HG02571 (cell line): ENCODE data around the gene MS4A4E.
"Not testable (repeated sequence)": the region's sequence is repeated elsewhere in the genome, so short reads cannot be mapped to it uniquely, and the experiment has no call there.

Source experiments
- ATAC-seq: cut with Tn5 transposase; IDR thresholded peaks from one replicate; pipeline ENCODE4 v1.9.1; 2021; ENCODE audit warnings: mild to moderate bottlenecking, moderate library complexity; ENCODE audit not compliant: unreplicated experiment

Gene MS4A4E

DNA sequence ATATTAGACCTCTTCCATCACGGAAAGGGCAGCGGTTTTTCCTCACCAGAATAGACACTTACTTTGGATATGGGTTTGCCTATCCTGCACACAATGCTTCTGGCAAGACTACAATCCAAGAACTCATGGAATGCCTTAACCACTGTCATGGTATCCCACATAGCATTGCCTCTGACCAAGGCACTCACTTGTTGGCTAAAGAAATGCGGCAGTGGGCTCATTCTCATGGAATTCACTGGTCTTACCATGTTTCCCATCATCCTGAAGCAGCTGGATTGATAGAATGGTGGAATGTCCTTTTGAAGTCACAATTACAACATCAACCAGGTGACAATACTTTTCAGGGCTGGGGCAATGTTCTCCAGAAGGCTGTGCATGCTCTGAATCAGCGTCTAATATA, 20.8 kb downstream of the MS4A4E start:
- no peak for ATAC-seq

DNA sequence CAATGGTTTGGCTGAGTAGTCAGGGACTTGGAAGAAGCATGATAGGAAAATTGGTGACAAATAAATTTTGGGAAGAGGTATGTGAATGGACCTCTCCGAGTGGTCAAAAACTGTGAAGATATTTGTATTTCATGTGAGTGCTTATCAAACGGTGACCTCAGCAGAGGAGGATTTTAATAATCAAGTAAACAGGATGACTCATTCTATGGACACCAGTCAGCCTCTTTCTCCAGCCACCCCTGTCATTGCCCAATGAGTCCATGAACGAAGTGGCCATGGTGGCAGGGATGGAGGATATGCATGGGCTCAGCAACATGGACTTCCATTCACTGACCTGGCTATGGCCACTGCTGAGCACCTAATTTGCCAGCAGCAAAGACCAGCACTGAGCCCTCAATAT, 21.2 kb downstream of the MS4A4E start:
- ATAC-seq: no peak

DNA sequence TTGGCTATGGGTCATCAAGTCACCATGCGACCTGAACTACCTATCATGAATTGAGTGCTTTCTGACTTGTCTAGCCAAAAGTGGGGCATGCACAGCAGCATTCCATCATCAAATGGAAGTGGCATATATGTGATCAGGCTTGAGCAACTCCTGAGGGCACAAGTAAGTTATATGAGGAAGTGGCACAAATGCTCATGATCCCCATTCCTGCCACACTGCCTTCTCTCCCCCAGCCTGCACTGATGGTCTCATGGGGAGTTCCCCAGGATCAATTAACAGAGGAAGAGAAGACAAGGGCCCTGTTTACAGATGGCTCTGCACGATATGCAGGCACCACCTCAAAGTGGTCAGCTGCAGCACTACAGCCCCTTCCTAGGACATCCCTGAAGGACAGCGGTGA, 21.8 kb downstream of the MS4A4E start:
- no peak for ATAC-seq

DNA sequence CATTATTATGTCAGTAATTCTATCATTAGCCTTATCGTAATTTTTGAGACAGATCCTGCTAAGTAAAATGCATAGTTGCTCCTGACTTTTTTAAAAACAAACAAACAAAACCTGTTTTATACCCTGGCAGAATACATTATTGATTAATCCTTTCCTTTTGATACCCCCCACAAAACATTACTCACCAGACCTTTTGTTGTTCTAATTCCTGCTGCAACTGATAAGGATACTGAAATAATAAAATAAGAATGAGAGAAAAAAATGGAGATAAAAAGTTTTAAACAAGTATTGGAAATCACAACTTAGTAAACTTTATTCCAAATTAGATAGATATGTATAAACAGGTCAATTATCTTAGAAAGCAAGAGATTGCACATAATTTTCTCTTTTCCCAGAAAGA, 28.6 kb downstream of the MS4A4E start:
- ATAC-seq: no peak

DNA sequence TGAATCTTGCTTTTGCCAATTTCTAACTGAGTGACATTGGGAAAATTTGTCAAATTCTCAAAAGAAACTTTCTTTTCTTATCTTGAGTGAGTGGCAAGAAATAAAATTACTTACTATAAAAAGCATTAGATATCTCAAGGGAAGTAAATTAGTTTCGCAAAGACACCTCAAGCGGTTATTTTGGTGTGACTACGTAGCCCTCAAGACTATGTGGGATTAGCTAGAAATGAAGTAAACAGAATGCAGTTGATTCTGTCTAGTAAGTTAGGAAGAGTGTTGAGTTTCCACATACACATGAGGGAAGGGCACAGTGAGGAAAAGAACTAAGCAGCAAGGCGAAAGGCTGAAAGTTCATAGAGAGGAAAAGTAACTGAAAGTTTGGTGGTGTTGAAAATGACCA, 31.7 kb downstream of the MS4A4E start:
- ATAC-seq: no peak

GRCh38 chr11:60209977-60210376, 33.0 kb downstream of the MS4A4E start:
- ATAC-seq: no peak

DNA sequence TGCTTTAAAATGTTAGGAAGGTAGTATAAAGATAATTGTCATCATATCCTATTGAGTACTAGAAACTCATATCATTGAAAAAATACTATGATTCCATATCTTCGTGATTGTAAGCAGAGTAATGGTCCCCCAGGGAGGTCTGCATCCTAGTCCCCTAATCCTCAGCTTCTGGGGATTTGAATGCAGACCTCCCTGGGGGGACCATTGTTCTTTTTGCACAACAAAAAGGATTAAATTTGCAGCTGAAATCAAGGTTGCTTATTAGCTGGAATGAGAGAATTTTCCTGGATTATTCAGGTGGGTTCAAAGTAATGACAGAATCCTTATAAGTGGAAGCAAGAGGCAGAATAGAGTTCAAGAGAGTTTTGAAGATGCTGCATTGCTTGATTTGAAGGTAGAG, 34.0 kb downstream of the MS4A4E start:
- ATAC-seq: no peak

DNA sequence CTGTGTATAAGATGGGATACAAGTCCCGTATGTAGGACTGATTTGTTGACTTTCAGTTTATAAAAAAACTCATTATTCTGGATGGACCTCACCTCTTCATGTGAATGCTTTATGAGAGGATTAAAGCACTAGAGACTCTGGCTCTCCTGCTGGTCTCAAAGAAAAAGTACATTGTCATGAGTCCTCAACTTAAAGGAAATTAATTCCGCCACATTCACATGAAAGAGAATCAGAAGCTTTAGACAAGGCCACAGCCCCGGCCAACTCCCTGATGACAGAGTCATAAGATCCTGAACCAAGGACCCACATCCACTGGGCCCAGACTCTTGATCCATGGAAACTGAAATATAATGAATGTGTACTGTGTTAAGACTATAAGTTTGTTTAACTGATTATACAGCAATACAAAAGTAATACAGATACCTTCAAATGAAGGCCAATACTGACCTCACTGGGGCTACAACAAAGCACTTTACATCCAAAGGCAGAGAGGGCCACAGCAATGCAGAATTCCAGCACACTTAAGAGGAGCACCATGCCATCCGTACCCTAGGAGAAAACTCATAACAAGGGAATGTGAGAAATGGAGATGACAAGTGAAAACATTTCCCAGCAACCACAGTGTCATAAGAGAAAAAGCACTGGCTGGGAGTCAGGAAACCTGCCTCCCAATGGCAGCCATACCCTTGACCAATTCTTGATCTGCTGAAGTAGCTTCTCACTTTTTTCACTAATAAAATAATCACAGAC, 34.6 kb downstream of the MS4A4E start:
- ATAC-seq: no peak

DNA sequence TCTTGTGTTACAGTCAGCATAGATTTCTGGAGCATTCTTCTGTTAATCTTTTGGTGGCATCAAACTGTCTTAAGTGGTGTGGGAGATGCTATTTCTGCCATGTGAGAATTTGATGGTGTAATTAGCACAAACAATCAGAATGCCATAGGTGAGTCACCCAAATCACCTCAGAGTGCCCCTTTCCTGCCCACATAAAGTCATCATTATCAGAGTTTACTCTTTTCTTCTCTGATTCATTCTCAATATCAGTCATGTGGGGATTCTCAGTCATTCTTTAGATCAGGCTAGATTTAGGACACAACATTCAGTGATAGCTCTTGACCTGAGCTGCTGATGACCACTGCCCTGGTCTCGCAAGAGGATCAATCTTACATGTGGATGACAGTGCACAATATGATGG, 36.3 kb downstream of the MS4A4E start:
- no peak for ATAC-seq

DNA sequence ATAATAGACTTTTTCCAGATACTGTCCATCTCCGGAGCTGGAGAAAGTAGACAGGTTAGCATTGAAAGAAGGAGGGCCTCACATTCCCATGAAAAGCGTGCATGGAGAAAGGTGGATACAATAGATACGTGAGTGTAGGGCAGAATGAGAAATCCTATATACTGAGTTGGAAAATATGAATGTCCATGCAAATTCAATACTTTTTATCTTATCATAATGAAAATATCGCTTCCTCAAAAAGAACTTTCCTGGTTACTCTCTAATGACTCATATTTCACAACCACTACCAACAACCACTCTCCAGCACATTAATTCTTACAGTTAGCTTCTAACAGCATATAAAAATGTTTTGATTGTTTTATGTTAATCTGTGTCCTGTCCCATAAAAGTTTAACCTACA, 38.0 kb downstream of the MS4A4E start:
- no peak for ATAC-seq

GRCh38 chr11:60201334-60201733, 41.6 kb downstream of the MS4A4E start:
- ATAC-seq: not testable (repeated sequence)

DNA sequence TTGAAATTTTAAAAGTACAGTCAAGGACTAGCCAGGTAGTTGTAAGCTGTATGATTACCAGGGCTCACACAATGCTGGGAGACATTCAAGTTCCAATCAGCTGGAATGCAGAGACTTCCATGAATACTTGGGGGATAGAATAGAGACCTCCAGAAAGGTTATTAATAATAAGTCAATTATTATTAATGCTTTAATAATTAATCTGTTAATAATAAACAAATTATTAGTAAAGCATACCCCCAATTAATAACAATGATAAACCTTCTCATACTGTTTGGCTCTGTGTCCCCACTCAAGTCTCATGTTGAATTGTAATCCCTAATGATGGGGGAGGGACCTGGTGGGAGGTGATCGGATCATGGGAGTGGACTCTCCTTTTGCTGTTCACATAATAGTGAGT, 45.5 kb downstream of the MS4A4E start:
- ATAC-seq: no peak

DNA sequence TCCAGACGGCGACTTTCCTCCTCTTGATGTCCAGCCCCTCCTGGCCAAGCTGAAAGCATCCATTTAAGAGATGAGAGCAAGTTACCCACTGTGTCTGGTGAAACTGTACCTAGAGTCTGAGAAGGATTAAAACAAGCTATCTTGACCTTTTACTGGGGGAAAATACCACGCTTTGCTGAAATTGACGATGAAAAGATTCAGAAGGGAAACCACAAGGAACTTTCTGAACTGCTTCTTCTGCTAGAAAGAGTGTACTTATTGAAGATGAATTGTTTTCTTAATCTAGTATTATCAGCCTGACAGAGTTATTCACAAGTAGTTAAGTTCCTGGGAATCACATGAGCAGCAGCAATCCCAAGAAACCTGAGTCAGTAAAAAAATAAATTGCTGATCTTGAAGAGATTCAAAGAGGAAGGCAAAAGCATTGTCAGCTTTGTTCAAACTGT, 47.0 kb downstream of the MS4A4E start:
- no peak for ATAC-seq

GRCh38 chr11:60194511-60194910, 48.4 kb downstream of the MS4A4E start:
- no peak for ATAC-seq

DNA sequence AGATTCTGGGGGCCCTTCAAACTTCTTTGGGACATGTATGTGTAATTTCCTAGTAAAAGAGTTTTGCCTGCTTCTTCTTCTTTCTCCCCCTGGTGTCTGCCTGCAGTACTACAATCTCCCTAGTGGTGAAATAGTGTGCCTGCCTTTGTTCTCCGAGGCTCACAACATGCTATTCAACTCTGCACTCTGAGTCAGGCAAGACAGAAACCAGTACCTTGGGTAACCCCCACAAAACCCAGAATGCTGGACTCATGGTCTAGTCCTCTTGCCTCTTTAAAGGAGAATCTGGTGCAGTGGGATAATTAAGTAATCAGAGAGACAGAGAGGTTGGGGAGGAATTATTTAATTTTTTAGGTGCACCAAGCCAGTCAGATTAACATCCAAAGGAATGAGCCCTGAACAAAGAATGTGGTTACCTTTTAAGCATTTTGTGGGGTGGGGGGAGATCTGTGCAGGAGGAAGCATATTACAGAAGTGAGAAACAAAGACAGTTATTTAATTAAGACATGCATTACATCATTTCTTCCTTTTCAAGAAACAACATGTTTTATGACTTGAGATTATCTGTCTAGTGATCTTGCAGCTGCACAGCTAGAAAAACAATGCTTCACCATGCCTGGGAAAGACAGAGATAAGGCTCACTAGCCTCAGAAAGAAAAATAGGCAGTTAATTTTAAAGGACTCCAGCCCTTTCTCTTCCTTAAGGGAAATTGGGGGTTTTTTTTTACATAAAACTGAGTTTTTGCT, 49.1 kb downstream of the MS4A4E start:
- peak; percentile 81 for ATAC-seq

DNA sequence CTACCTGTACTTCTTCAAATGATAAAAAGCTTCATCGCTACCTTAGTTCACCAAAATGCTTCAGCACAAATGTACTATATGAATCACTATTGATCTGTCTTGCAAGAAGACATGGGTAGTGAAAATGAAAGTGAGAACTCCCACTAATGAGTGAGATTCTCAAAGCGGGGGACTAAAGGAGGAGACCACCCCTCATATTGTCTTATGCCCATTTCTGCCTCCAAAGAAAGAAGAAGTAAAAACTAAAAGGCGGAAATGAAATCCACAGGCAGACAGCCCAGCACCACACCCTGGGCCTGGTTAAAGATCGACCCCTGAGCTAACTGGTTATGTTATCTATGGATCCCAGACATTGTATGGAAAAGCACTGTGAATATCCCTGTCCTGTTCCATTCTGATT, 50.4 kb downstream of the MS4A4E start:
- not testable (repeated sequence) for ATAC-seq

DNA sequence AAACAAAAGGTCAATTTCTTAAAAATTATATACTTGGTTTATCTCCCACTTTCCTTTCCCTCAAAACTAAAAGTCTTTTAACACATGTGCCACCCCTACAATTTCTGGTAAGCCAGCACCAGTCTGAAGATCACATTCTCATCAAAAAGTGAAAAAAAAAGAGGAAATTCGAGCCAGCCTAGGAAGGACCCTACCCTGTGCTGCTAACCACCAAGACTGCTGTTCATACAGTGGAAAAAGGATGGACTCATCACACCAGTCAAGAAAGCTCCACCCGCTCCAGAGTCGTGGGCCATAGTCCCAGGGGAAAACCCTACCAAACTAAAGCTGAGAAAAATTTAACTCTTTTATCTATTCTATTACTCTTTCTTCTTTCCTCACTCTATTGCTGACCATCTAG, 54.5 kb downstream of the MS4A4E start:
- ATAC-seq: not testable (repeated sequence)

DNA sequence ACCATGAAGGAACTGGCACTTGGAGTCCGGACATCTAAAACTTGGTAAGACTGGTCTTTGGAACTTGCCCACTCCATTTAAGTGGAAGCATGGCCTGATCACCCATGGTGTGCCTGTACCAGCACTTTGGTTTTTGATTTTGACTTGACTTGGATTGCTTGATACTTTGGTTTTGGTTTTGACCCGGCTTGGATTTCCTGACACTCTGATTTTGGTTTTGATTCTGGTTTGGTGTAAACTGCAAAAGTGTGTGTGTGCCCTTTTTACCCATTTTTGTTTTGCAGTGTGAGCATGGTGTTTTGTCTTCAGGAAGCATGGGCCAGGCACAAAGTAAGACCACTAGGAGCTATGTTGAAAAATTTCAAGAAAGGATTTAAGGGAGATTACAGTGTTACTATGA, 56.8 kb downstream of the MS4A4E start:
- ATAC-seq: not testable (repeated sequence)

GRCh38 chr11:60185512-60185827, 57.5 kb downstream of the MS4A4E start:
- ATAC-seq: not testable (repeated sequence)

GRCh38 chr11:60184824-60185511, 58.0 kb downstream of the MS4A4E start:
- ATAC-seq: no peak

DNA sequence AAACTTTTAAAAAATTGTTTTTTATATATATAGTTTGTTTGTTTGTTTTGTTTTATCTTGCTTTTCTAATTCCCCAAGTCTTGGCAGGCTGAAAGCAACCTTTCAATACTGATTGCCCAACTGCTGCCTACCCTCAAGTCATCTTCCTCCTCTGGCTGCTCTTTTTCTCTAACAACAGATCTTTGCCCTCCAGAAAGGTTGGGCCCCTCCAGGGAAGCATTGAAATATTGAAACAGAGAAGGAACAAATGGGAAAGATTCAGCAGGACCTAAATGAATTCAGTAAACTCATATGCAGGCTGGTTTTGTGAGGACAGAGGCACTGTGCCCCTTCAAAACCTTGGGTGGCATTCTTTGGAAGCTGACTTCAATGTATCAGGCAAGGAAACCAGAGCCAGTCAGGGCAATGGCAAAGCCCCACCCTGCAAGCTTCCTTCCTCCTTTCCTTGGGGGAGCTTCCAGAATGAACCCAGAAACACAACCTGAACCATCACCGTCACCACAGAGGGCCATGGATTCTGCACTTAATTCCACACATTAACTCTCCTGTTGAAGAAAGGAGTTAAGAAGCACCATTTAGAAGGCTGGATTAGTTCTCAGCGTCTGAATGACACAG, 59.2 kb downstream of the MS4A4E start:
- no peak for ATAC-seq
